ENCODE measurements around the gene PPFIBP2. TPM values are rescaled to one million over a fixed set of nuclear protein-coding genes. Genes with fewer than 3 reads are reported as not detected.

PPFIBP2 gene
- total RNA-seq, 1 donor: 28.9 TPM

DNA sequence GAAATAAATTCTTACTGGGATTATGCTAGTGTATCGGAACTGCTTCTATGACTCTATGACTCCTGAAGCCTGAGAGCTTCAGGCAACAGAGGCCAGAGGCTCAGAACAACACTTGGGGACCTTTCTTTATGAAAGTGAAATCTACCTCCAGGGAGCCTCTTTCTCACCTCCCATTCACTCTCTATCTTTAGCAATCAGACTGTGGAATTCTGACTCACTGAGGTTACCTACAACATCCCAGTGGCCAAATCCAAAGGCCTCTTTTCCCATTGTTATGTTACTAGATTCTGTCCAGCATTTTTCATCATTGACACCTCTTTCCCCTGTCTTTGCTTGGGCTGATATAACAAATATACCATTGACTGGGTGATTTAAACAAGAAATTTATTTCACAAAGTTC is 173.6 kb downstream of the PPFIBP2 start:
- Histone ChIP-seq H3K4me3 (ENCODE audit: low read length) (no peak overlapping the region), H3K27me3 (ENCODE audit: insufficient read depth, low read length) (peaks cover 19% of the 10 kb centered on the region), H3K4me1 (ENCODE audit: insufficient read depth, low read length) (no peaks in the 10 kb centered on the region), H3K9me3 (ENCODE audit: low read depth, low read length) (no peaks in the 10 kb centered on the region)

- peaks cover 18% of the 10 kb centered on the region for H3K27me3 ChIP-seq (ENCODE audit: insufficient read depth, low read length)
- H3K4me3 ChIP-seq (ENCODE audit: low read length): no peak overlapping the region
- H3K4me1 ChIP-seq (ENCODE audit: insufficient read depth, low read length): no peaks in the 10 kb centered on the region
These were observed 174.5 kb downstream of the PPFIBP2 start for GRCh38 chr11:7688238-7688826.

GRCh38 chr11:7689239-7689638 is 175.4 kb downstream of the PPFIBP2 start:
- Histone ChIP-seq H3K27me3 (ENCODE audit: insufficient read depth, low read length) (peaks cover 27% of the 10 kb centered on the region), H3K4me3 (ENCODE audit: low read length) (no peak overlapping the region), H3K4me1 (ENCODE audit: insufficient read depth, low read length) (no peaks in the 10 kb centered on the region), H3K9me3 (ENCODE audit: low read depth, low read length) (no peaks in the 10 kb centered on the region)

More at GRCh38 chr11:7688238-7688826, 174.5 kb downstream of the PPFIBP2 start:
- no peaks in the 10 kb centered on the region for H3K9me3 ChIP-seq (ENCODE audit: low read depth, low read length)

GRCh38 chr11:7690648-7691047 is 176.8 kb downstream of the PPFIBP2 start:
- H3K27me3 ChIP-seq (ENCODE audit: insufficient read depth, low read length): peaks cover 29% of the 10 kb centered on the region

GRCh38 chr11:7691759-7692350 is 178.1 kb downstream of the PPFIBP2 start:
- Histone ChIP-seq H3K4me1 (ENCODE audit: insufficient read depth, low read length) (no peaks in the 10 kb centered on the region), H3K9me3 (ENCODE audit: low read depth, low read length) (no peaks in the 10 kb centered on the region), H3K4me3 (ENCODE audit: low read length) (no peak overlapping the region), H3K27me3 (ENCODE audit: insufficient read depth, low read length) (peaks cover 22% of the 10 kb centered on the region)

More at GRCh38 chr11:7690648-7691047, 176.8 kb downstream of the PPFIBP2 start:
- Histone ChIP-seq H3K9me3 (ENCODE audit: low read depth, low read length) (no peaks in the 10 kb centered on the region), H3K4me3 (ENCODE audit: low read length) (no peak overlapping the region), H3K4me1 (ENCODE audit: insufficient read depth, low read length) (no peaks in the 10 kb centered on the region)

- Histone ChIP-seq H3K27me3 (ENCODE audit: insufficient read depth, low read length) (peaks cover 22% of the 10 kb centered on the region), H3K4me3 (ENCODE audit: low read length) (no peak overlapping the region), H3K4me1 (ENCODE audit: insufficient read depth, low read length) (no peaks in the 10 kb centered on the region), H3K9me3 (ENCODE audit: low read depth, low read length) (no peaks in the 10 kb centered on the region)
These were observed 178.6 kb downstream of the PPFIBP2 start for GRCh38 chr11:7692426-7692825.

DNA sequence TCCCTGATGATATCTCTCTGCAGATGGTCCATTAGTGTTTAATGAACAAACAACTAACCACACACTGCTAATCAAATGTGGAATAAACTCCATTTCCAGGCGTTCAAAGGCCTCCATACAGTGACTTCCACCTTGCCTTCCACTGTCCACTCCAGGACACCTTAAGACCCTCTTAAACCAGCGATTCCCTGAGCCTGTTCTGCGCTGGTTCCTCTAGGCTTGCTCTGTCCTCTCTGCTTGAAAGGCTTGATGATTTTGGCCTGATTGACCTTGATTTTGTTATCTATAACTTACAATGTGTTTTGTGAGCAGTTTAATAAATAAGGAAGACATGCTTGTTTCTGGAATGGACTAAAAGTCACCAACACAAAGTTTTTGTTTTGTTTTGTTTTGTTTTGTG is 180.4 kb downstream of the PPFIBP2 start:
- Histone ChIP-seq H3K4me3 (ENCODE audit: low read length) (no peak overlapping the region), H3K4me1 (ENCODE audit: insufficient read depth, low read length) (no peaks in the 10 kb centered on the region), H3K27me3 (ENCODE audit: insufficient read depth, low read length) (peaks cover 22% of the 10 kb centered on the region), H3K9me3 (ENCODE audit: low read depth, low read length) (no peaks in the 10 kb centered on the region)

GRCh38 chr11:7696424-7696823 is 182.6 kb downstream of the PPFIBP2 start:
- H3K4me1 ChIP-seq (ENCODE audit: insufficient read depth, low read length): no peaks in the 10 kb centered on the region
- H3K9me3 ChIP-seq (ENCODE audit: low read depth, low read length): no peaks in the 10 kb centered on the region
- no peak overlapping the region for H3K4me3 ChIP-seq (ENCODE audit: low read length)
- peaks cover 16% of the 10 kb centered on the region for H3K27me3 ChIP-seq (ENCODE audit: insufficient read depth, low read length)

Other genes starting within 250 kb of the PPFIBP2 start
- gene OLFML1, start 28.5 kb upstream of the PPFIBP2 start, total RNA-seq: not detected
- 1.5 TPM for gene CYB5R2, start 159.5 kb downstream of the PPFIBP2 start, total RNA-seq
- gene OVCH2, start 192.5 kb downstream of the PPFIBP2 start, total RNA-seq: not detected